HG02938 (cell line): ENCODE results near the gene SF3B3.

Source experiments
- ATAC-seq: cut with Tn5 transposase; IDR thresholded peaks from one replicate; pipeline ENCODE4 v1.9.1; 2021; ENCODE audit warnings: mild to moderate bottlenecking, moderate library complexity; ENCODE audit not compliant: unreplicated experiment

SF3B3 gene

GRCh38 chr16:70523743-70524398 lies at the start of gene SF3B3:
SF3B3 (plus strand) TSS chr16:70523816; CDS start chr16:70526657, 2,841 bp downstream.
- peak; percentile 41 for ATAC-seq

GRCh38 chr16:70474320-70475053 lies 49.1 kb upstream of the SF3B3 start:
- ATAC-seq: no peak

GRCh38 chr16:70475054-70475871 lies 48.4 kb upstream of the SF3B3 start:
- ATAC-seq: no peak

GRCh38 chr16:70476272-70477020 lies 47.2 kb upstream of the SF3B3 start:
- peak; percentile 90 for ATAC-seq

- ATAC-seq: no peak
Observed at GRCh38 chr16:70478169-70478568, 45.4 kb upstream of the SF3B3 start.

GRCh38 chr16:70478912-70479341 lies 44.7 kb upstream of the SF3B3 start:
- no peak for ATAC-seq

- ATAC-seq: no peak
Observed at GRCh38 chr16:70480127-70481105, 43.2 kb upstream of the SF3B3 start.

- ATAC-seq: no peak
Observed at GRCh38 chr16:70481929-70482536, 41.6 kb upstream of the SF3B3 start.

GRCh38 chr16:70482624-70483023 lies 41.0 kb upstream of the SF3B3 start:
- ATAC-seq: no peak

GRCh38 chr16:70483426-70483825 lies 40.2 kb upstream of the SF3B3 start:
- no peak for ATAC-seq

- ATAC-seq: no peak
Observed at GRCh38 chr16:70484867-70485266, 38.7 kb upstream of the SF3B3 start.

GRCh38 chr16:70490261-70490660 lies 33.4 kb upstream of the SF3B3 start:
- ATAC-seq: no peak

- ATAC-seq: no peak
Observed at GRCh38 chr16:70493802-70494201, 29.8 kb upstream of the SF3B3 start.

GRCh38 chr16:70494202-70494770 lies 29.3 kb upstream of the SF3B3 start:
- no peak for ATAC-seq

- no peak for ATAC-seq
Observed at GRCh38 chr16:70494777-70495176, 28.8 kb upstream of the SF3B3 start.

GRCh38 chr16:70495425-70496182 lies 28.0 kb upstream of the SF3B3 start:
- ATAC-seq: no peak

GRCh38 chr16:70496513-70496912 lies 27.1 kb upstream of the SF3B3 start:
- ATAC-seq: no peak

- ATAC-seq: no peak
Observed at GRCh38 chr16:70508752-70509151, 14.9 kb upstream of the SF3B3 start.
